Umbilical cord (tissue), 2 donors: ENCODE data around the gene FAM227B. TPM values are rescaled to one million over a fixed set of nuclear protein-coding genes. Genes with fewer than 3 reads are reported as not detected.
A peak's percentile ranks its signal among the peaks of the same experiment; 100 is the strongest.
"Not testable (repeated sequence)": the region's sequence is repeated elsewhere in the genome, so short reads cannot be mapped to it uniquely, and the experiment has no call there.

Experiments used
- DNase-seq: peaks from one replicate; pipeline ENCODE4 v3.0.0-alpha.2; 2015; ENCODE audit warnings: low spot score
- total RNA-seq: library from RNA; depleted of rRNA; stranded (reverse); fragments of >200 nt; gene quantifications from one replicate; pipeline ENCODE4 v1.2.3, GENCODE V29; 2014; ENCODE audit warnings: low replicate concordance; ENCODE audit not compliant: insufficient read depth

Gene FAM227B
- total RNA-seq, 1 donor from 2014 or later: 8.9 TPM

- DNase-seq: peak; percentile 55
These were observed 181.5 kb downstream of the FAM227B start for GRCh38 chr15:49438962-49439631.

DNA sequence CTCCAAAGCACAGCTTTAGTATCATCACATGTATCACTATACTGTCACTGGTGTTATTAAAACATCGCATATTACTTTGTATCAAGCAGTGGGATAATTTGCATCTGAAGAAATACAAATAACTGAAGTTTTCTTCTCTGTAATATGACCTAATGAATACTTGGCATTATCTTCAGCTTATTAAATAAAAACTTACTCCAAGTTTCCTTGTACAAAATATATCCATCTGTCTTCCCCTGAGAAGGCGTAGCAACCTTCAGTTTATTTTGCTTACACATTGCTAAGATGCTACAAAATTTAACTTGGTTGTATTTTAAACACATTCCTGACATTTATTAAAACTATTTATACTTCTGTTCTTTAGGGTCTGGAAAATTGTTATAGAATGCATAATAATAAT lies 183.9 kb downstream of the FAM227B start:
- DNase-seq: no peak

GRCh38 chr15:49435174-49435573 lies 185.4 kb downstream of the FAM227B start:
- DNase-seq: no peak

GRCh38 chr15:49430046-49430445 lies 190.6 kb downstream of the FAM227B start:
- no peak for DNase-seq

GRCh38 chr15:49428409-49429095 lies 192.1 kb downstream of the FAM227B start:
- DNase-seq: no peak

- no peak for DNase-seq
These were observed 193.2 kb downstream of the FAM227B start for GRCh38 chr15:49427372-49427771.

DNA sequence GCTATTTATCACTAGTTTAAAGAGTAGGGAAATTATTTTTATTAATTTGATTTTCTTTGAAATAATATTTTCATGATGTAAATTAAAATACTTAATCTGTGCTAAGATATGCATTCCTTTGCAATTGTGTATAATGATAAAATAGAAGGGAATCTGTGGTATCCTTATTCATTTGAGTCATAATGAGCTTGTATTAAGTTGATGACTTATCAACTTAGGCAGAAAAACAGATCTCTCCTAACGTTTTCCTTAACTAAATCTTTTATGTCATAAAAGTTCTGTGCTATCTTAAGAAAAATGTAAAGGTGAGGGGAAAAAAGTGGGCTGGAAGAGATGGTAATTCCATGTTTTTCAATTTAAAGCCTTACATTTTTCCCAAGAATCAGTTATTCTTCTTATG lies 195.7 kb downstream of the FAM227B start:
- no peak for DNase-seq

- DNase-seq: peak; percentile 68
These were observed 196.6 kb downstream of the FAM227B start for GRCh38 chr15:49423901-49424550.

- peak; percentile 78 for DNase-seq
These were observed 197.6 kb downstream of the FAM227B start, which contains the start of gene FGF7 for GRCh38 chr15:49423021-49423420. TSS of gene FGF7 (plus strand) at chr15:49423242. CDS start at chr15:49424298, 1,056 bp downstream.

- DNase-seq: peak; percentile 46
These were observed 198.6 kb downstream of the FAM227B start for GRCh38 chr15:49421991-49422390.

- no peak for DNase-seq
These were observed 201.8 kb downstream of the FAM227B start for GRCh38 chr15:49418811-49419210.

GRCh38 chr15:49415638-49416037 lies 205.0 kb downstream of the FAM227B start:
- DNase-seq: peak; percentile 72

GRCh38 chr15:49415149-49415548 lies 205.5 kb downstream of the FAM227B start:
- DNase-seq: no peak

GRCh38 chr15:49412797-49413196 lies 207.8 kb downstream of the FAM227B start:
- DNase-seq: no peak

- DNase-seq: no peak
These were observed 210.0 kb downstream of the FAM227B start for GRCh38 chr15:49410641-49411040.

- no peak for DNase-seq
These were observed 214.1 kb downstream of the FAM227B start for GRCh38 chr15:49406352-49407118.

DNA sequence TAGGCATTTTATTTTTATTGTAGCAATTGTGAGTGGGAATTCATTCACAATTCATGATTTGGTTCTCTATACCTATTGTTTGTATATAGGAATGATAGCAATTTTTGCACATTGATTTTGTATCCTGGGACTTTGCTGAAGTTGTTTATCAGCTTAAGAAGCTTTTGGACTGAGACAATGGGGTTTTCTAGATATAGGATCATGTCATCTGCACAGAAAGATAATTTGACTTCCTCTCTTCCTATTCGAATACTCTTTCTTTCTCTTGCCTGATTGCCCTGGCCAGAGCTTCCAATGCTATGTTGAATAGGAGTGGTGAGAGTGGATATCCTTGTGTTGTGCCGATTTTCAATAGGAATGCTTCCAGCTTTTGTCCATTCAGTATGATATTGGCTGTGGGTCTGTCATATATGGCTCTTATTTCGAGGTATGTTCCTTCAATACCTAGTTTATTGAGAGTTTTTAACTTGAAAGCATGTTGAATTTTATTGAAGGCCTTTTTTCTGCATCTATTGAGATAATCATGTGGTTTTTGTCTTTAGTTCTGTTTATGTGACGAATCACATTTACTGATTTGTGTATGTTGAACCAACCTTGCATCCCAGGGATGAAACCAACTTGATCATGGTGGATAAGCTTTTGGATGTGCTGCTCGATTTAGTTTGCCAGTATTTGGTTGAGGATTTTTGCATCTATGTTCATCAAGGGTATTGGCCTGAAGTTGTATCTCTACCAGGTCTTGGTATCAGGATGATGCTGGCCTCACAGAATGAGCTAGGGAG lies 217.9 kb downstream of the FAM227B start:
- not testable (repeated sequence) for DNase-seq

- DNase-seq: no peak
These were observed 233.1 kb downstream of the FAM227B start for GRCh38 chr15:49387471-49387870.

DNA sequence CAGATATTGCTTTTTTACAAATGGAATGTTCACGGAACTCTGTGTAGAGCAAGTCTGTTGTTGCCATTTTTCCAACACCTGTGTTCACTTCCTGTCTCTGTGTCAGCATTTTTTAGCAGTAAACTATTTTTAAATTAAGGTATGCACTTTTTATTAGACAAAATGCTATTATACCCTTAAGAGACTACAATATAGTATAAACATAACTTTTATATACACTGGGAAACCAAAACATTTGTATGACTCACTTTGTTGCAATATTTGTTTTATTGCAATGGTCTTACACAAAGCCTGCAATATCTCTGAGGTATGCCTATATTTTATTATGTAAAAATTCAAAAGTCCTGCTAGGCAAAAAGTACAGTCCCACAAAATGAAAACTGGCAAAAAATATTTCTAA lies 237.4 kb downstream of the FAM227B start:
- DNase-seq: no peak

- DNase-seq: no peak
These were observed 238.2 kb downstream of the FAM227B start for GRCh38 chr15:49382394-49382793.

GRCh38 chr15:49380912-49381311 lies 239.7 kb downstream of the FAM227B start:
- DNase-seq: no peak
